DND-41 (cell line): Measurements from ENCODE around the gene NPY.

Experiments
- CTCF ChIP-seq: IDR thresholded peaks from 2 replicates; pipeline ENCODE4 v1.5.1; 2012; ENCODE audit warnings: borderline replicate concordance, low read length, moderate library complexity, mild to moderate bottlenecking; ENCODE audit not compliant: poor library complexity, severe bottlenecking; ENCODE audit errors: extremely low read depth
- EZH2 ChIP-seq: IDR thresholded peaks from 3 replicates; pipeline ENCODE4 v1.6.1; 2012; ENCODE audit warnings: borderline replicate concordance, low read depth, mild to moderate bottlenecking, moderate library complexity, low read length, inconsistent platforms; ENCODE audit not compliant: severe bottlenecking

GRCh38 chr7:24284699-24285506 lies 913 bp downstream of the NPY start:
- TF ChIP-seq CTCF (no peak), EZH2 (no peak)
